Stimulated activated naive B cell treated with anti-CD40 and anti-IgM and Interleukin-4, amounts not matched to agents 10 μg/mL and 1 μg/mL and 100 μg/mL, for 72 hours (primary cell): Measurements from ENCODE around the gene TCF4.

Source experiments
- ATAC-seq, 2 donors: fragments of 150-1000 bp; cut with Tn5 transposase; replicated peaks; 2 replicates each; pipeline ENCODE4 v1.10.0; 2021; ENCODE audit warnings: moderate library complexity in 1 of 2
- DNase-seq: peaks from one replicate; pipeline ENCODE4 v3.0.0; 2021
- H3K27ac Mint-ChIP-seq: one replicate; pipeline ENCODE4 v1.8.0; 2022; ENCODE audit warnings: mild to moderate bottlenecking, mixed read lengths
- H3K27me3 Mint-ChIP-seq, 2 donors: one replicate each; pipeline ENCODE4 v1.8.0; 2022; ENCODE audit warnings: mixed read lengths in 2 of 2
- H3K36me3 Mint-ChIP-seq, 2 donors: one replicate each; pipeline ENCODE4 v1.8.0; 2022; ENCODE audit warnings: mixed read lengths in 2 of 2, mild to moderate bottlenecking in 1 of 2
- H3K4me1 Mint-ChIP-seq, 2 donors: one replicate each; pipeline ENCODE4 v1.8.0; 2022; ENCODE audit warnings: mixed read lengths in 2 of 2, mild to moderate bottlenecking in 1 of 2
- H3K4me3 Mint-ChIP-seq, 2 donors: one replicate each; pipeline ENCODE4 v1.8.0; 2022; ENCODE audit warnings: mild to moderate bottlenecking in 2 of 2, mixed read lengths in 2 of 2, moderate library complexity in 1 of 2
- H3K9me3 Mint-ChIP-seq, 2 donors: one replicate each; pipeline ENCODE4 v1.8.0; 2022; ENCODE audit warnings: mixed read lengths in 2 of 2, mild to moderate bottlenecking in 1 of 2

The TCF4 gene

DNA sequence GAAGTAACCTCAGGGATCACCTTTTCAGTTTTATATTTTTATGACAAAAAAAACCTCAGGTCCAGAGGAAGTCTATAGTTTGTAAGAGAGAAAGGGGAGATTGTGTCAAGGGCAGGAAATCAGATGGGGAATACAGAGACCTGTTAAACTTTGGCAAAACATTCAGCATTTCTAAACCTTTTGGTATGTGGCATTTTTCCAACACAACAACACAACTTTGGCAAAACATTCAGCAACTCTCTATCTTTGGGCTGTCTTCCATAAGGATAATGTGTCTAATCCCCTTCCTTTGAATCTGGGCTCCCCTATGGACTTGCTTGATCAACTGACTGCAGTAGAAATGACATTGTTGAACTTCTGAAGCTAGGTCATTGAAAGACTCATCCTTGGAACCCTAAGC, 408.2 kb downstream of the TCF4 start:
- ATAC-seq (no peak), DNase-seq (no peak)

DNA sequence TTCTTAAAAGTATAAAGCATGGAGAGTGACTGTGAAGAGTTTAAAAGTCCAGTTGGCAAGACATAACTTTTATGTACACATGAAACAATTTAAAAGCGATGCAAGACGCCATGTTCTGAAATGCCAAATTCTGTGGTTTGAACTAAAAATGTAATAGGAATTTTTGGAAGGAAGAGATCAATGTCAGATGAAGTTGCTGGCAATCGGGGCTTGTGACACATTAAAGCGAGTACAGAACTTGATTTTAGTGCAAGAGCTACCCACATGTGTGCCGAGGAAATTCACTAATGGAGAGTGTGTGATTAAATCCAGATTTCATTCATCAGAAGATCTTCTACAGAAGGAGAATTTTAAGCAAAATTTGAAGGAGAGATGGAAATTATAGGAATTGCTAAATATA, 408.6 kb downstream of the TCF4 start:
- Mint-ChIP-seq H3K27ac (no peak overlapping the region), H3K4me1 (no peaks in the 10 kb centered on the region), H3K27me3 (peaks cover 9 to 11% of the 10 kb centered on the region in 2 donors), H3K36me3 (peaks cover 0 to 8% of the 10 kb centered on the region in 2 donors), H3K9me3 (peaks cover 6 to 8% of the 10 kb centered on the region in 2 donors), H3K4me3 (no peak overlapping the region)
- DNase-seq: no peak
- ATAC-seq: no peak

More for the DNA sequence above, 408.2 kb downstream of the TCF4 start:
- Mint-ChIP-seq H3K36me3 (peaks cover 0 to 8% of the 10 kb centered on the region in 2 donors), H3K27ac (no peak overlapping the region), H3K4me3 (no peak overlapping the region), H3K4me1 (no peaks in the 10 kb centered on the region), H3K9me3 (peaks cover 6 to 7% of the 10 kb centered on the region in 2 donors), H3K27me3 (peaks cover 13 to 16% of the 10 kb centered on the region in 2 donors)

DNA sequence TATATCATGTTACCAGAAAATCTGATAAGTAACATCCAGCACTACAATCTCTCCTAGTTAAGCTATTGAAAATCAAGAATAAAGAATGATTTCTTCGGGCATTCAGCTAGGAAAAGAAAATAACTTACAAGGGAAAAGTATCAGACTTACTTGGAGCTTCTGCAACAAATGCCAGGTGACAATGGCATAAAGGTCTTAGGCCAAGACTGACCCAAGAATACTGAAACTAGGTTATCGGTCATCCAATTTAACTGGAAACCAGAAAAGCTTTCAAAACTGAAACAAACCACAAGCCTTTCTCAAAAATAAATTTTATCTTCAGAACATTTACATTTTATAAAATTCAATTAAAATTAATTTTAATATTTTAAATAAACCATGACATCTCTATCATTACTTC, 414.7 kb downstream of the TCF4 start:
- H3K27ac Mint-ChIP-seq: no peak overlapping the region
- H3K27me3 Mint-ChIP-seq: peaks cover 0 to 8% of the 10 kb centered on the region in 2 donors
- DNase-seq: no peak
- no peak overlapping the region for H3K4me3 Mint-ChIP-seq
- peaks cover 11 to 17% of the 10 kb centered on the region in 2 donors for H3K36me3 Mint-ChIP-seq
- no peaks in the 10 kb centered on the region for H3K4me1 Mint-ChIP-seq
- peaks cover 26% of the 10 kb centered on the region in 2 donors for H3K9me3 Mint-ChIP-seq
- no peak for ATAC-seq
